Mucosa of rectum (tissue), 2 donors: ENCODE data around the gene UBE3B.

Source experiments
- H3K27ac ChIP-seq, 2 donors: one replicate each; pipeline ENCODE4 v1.7.0; 2013; ENCODE audit warnings: inconsistent platforms in 2 of 2, low read depth in 2 of 2, low read length in 2 of 2
- H3K27me3 ChIP-seq, 2 donors: one replicate each; pipeline ENCODE4 v1.7.0; 2013; ENCODE audit warnings: low read length in 2 of 2; ENCODE audit not compliant: control insufficient read depth in 2 of 2, insufficient read depth in 2 of 2
- H3K36me3 ChIP-seq, 2 donors: one replicate each; pipeline ENCODE4 v1.7.0; 2013; ENCODE audit warnings: low read length in 2 of 2; ENCODE audit not compliant: control insufficient read depth in 2 of 2, insufficient read depth in 2 of 2
- H3K4me1 ChIP-seq, 2 donors: one replicate each; pipeline ENCODE4 v1.7.0; 2013; ENCODE audit warnings: low read length in 2 of 2, mild to moderate bottlenecking in 1 of 2; ENCODE audit not compliant: control insufficient read depth in 2 of 2, insufficient read depth in 2 of 2
- H3K4me3 ChIP-seq, 2 donors: one replicate each; pipeline ENCODE4 v1.7.0; 2013; ENCODE audit warnings: low read length in 2 of 2
- H3K9ac ChIP-seq, 2 donors: one replicate each; pipeline ENCODE4 v1.7.0; 2013; ENCODE audit warnings: low read length in 2 of 2, low read depth in 1 of 2, mild to moderate bottlenecking in 1 of 2
- H3K9me3 ChIP-seq, 2 donors: one replicate each; pipeline ENCODE4 v1.7.0; 2013; ENCODE audit warnings: low read length in 2 of 2; ENCODE audit not compliant: control insufficient read depth in 2 of 2
- donor health status: healthy.
- donor health status: Normal muscosa, but diverticular disease.

Gene UBE3B

GRCh38 chr12:109557200-109557599 is 79.8 kb downstream of the UBE3B start:
- no peak overlapping the region for H3K9ac ChIP-seq
- H3K4me1 ChIP-seq = peaks cover 9 to 13% of the 10 kb centered on the region in 2 donors
- H3K36me3 ChIP-seq = peaks cover 0 to 7% of the 10 kb centered on the region in 2 donors
- peaks cover 0 to 3% of the 10 kb centered on the region in 2 donors for H3K27me3 ChIP-seq
- no peak overlapping the region for H3K27ac ChIP-seq
- H3K4me3 ChIP-seq = no peak overlapping the region
- no peaks in the 10 kb centered on the region for H3K9me3 ChIP-seq

GRCh38 chr12:109557805-109558204 is 80.4 kb downstream of the UBE3B start:
- Histone ChIP-seq H3K9ac (no peak overlapping the region), H3K4me1 (peaks cover 9 to 13% of the 10 kb centered on the region in 2 donors), H3K27ac (no peak overlapping the region), H3K4me3 (no peak overlapping the region), H3K27me3 (peaks cover 0 to 3% of the 10 kb centered on the region in 2 donors), H3K9me3 (no peaks in the 10 kb centered on the region), H3K36me3 (peaks cover 0 to 7% of the 10 kb centered on the region in 2 donors)

- Histone ChIP-seq H3K9ac (peak overlapping the region in 1 of 2 donors; percentile 24), H3K27me3 (no peaks in the 10 kb centered on the region), H3K4me3 (no peak overlapping the region), H3K4me1 (peaks cover 9 to 13% of the 10 kb centered on the region in 2 donors), H3K36me3 (peaks cover 0 to 10% of the 10 kb centered on the region in 2 donors), H3K9me3 (no peaks in the 10 kb centered on the region), H3K27ac (peak overlapping the region in 1 of 2 donors; percentile 55)
These were observed 81.2 kb downstream of the UBE3B start for GRCh38 chr12:109558374-109559199.

- Histone ChIP-seq H3K9ac (peak overlapping the region in 1 of 2 donors; percentile 22), H3K27ac (peak overlapping the region in 1 of 2 donors; percentile 55), H3K27me3 (no peaks in the 10 kb centered on the region), H3K9me3 (no peaks in the 10 kb centered on the region), H3K36me3 (peaks cover 3 to 10% of the 10 kb centered on the region in 2 donors), H3K4me1 (peaks cover 9 to 13% of the 10 kb centered on the region in 2 donors), H3K4me3 (no peak overlapping the region)
These were observed 81.7 kb downstream of the UBE3B start for GRCh38 chr12:109559200-109559505.

- no peak overlapping the region for H3K27ac ChIP-seq
- H3K9me3 ChIP-seq = no peaks in the 10 kb centered on the region
- H3K9ac ChIP-seq = no peak overlapping the region
- H3K36me3 ChIP-seq = peaks cover 3 to 11% of the 10 kb centered on the region in 2 donors
- H3K4me3 ChIP-seq = no peak overlapping the region
- H3K27me3 ChIP-seq = no peaks in the 10 kb centered on the region
- peaks cover 9 to 13% of the 10 kb centered on the region in 2 donors for H3K4me1 ChIP-seq
These were observed 82.2 kb downstream of the UBE3B start for GRCh38 chr12:109559601-109560000.

GRCh38 chr12:109560867-109561710 is 83.7 kb downstream of the UBE3B start:
- H3K27me3 ChIP-seq = no peaks in the 10 kb centered on the region
- H3K4me3 ChIP-seq = no peak overlapping the region
- peaks cover 9 to 13% of the 10 kb centered on the region in 2 donors for H3K4me1 ChIP-seq
- H3K9me3 ChIP-seq = no peaks in the 10 kb centered on the region
- H3K27ac ChIP-seq = no peak overlapping the region
- no peak overlapping the region for H3K9ac ChIP-seq
- peaks cover 7 to 22% of the 10 kb centered on the region in 2 donors for H3K36me3 ChIP-seq

GRCh38 chr12:109561711-109562030 is 84.2 kb downstream of the UBE3B start:
- Histone ChIP-seq H3K27ac (no peak overlapping the region), H3K27me3 (no peaks in the 10 kb centered on the region), H3K9me3 (no peaks in the 10 kb centered on the region), H3K4me1 (peaks cover 9 to 13% of the 10 kb centered on the region in 2 donors), H3K9ac (no peak overlapping the region), H3K4me3 (no peak overlapping the region), H3K36me3 (peaks cover 7 to 28% of the 10 kb centered on the region in 2 donors)

GRCh38 chr12:109562871-109563270 is 85.4 kb downstream of the UBE3B start:
- Histone ChIP-seq H3K36me3 (peaks cover 8 to 29% of the 10 kb centered on the region in 2 donors), H3K9me3 (no peaks in the 10 kb centered on the region), H3K4me1 (peaks cover 9 to 12% of the 10 kb centered on the region in 2 donors), H3K27ac (no peak overlapping the region), H3K4me3 (no peak overlapping the region), H3K27me3 (no peaks in the 10 kb centered on the region), H3K9ac (no peak overlapping the region)

GRCh38 chr12:109563291-109564284 is 86.2 kb downstream of the UBE3B start:
- no peak overlapping the region for H3K9ac ChIP-seq

More at GRCh38 chr12:109563291-109564284, 86.2 kb downstream of the UBE3B start:
- Histone ChIP-seq H3K4me3 (no peak overlapping the region), H3K27ac (no peak overlapping the region), H3K9me3 (no peaks in the 10 kb centered on the region), H3K4me1 (peaks cover 4 to 5% of the 10 kb centered on the region in 2 donors), H3K27me3 (no peaks in the 10 kb centered on the region), H3K36me3 (peaks cover 15 to 35% of the 10 kb centered on the region in 2 donors)
